Measurements from ENCODE around the gene TLX1. TPM values are rescaled to one million over a fixed set of nuclear protein-coding genes. Genes with fewer than 3 reads are reported as not detected.

TLX1 gene
- total RNA-seq, 1 donor from 2014 or later: not detected

GRCh38 chr10:101095550-101096213, 35.4 kb upstream of the TLX1 start:
- no peaks in the 10 kb centered on the region for H3K9me3 ChIP-seq
- H3K27ac ChIP-seq: no peak overlapping the region
- TF ChIP-seq CTCF (IDR thresholded peaks at IDR 0.05): peak; percentile 79
- ATAC-seq: peak; percentile 86
- no peaks in the 10 kb centered on the region for H3K36me3 ChIP-seq
- peak; percentile 80 for DNase-seq
- peaks cover 32% of the 10 kb centered on the region for H3K27me3 ChIP-seq
- no peak overlapping the region for H3K4me3 ChIP-seq
- H3K4me1 ChIP-seq: no peaks in the 10 kb centered on the region
- intact Hi-C loops (cut with DNase I): loop anchor here (10.0 kb wide), 1 partner anchor 49 kb away; no protein-coding TSS in a partner anchor

- Histone ChIP-seq H3K36me3 (no peaks in the 10 kb centered on the region), H3K27me3 (peaks cover 35% of the 10 kb centered on the region), H3K9me3 (no peaks in the 10 kb centered on the region), H3K4me1 (no peaks in the 10 kb centered on the region), H3K27ac (no peak overlapping the region), H3K4me3 (no peak overlapping the region)
- ATAC-seq (no peak), DNase-seq (no peak)
- intact Hi-C loops (cut with DNase I): loop anchor here (10.0 kb wide), 1 partner anchor 48 kb away; no protein-coding TSS in a partner anchor
- no peak for TF ChIP-seq CTCF (IDR thresholded peaks at IDR 0.05)
Measured at GRCh38 chr10:101096378-101096777, 34.7 kb upstream of the TLX1 start.

- no peak for ATAC-seq
- Histone ChIP-seq H3K36me3 (no peaks in the 10 kb centered on the region), H3K9me3 (no peaks in the 10 kb centered on the region), H3K4me3 (no peak overlapping the region), H3K4me1 (no peaks in the 10 kb centered on the region), H3K27ac (no peak overlapping the region), H3K27me3 (peaks cover 32% of the 10 kb centered on the region)
- intact Hi-C loops (cut with DNase I): loop anchor here (10.0 kb wide), 1 partner anchor 47 kb away; no protein-coding TSS in a partner anchor
- TF ChIP-seq CTCF (IDR thresholded peaks at IDR 0.05): no peak
- no peak for DNase-seq
Measured at GRCh38 chr10:101097881-101098280, 33.2 kb upstream of the TLX1 start.

GRCh38 chr10:101099901-101100300, 31.2 kb upstream of the TLX1 start:
- Histone ChIP-seq H3K27ac (no peak overlapping the region), H3K36me3 (no peaks in the 10 kb centered on the region), H3K27me3 (peaks cover 30% of the 10 kb centered on the region), H3K9me3 (no peaks in the 10 kb centered on the region), H3K4me3 (no peak overlapping the region), H3K4me1 (no peaks in the 10 kb centered on the region)
- no peak for TF ChIP-seq CTCF (IDR thresholded peaks at IDR 0.05)
- no peak for ATAC-seq
- intact Hi-C loops (cut with DNase I): loop anchor here (10.0 kb wide), 1 partner anchor 45 kb away; no protein-coding TSS in a partner anchor
- DNase-seq: no peak

- Histone ChIP-seq H3K27ac (no peak overlapping the region), H3K36me3 (no peaks in the 10 kb centered on the region), H3K9me3 (no peaks in the 10 kb centered on the region), H3K4me1 (no peaks in the 10 kb centered on the region), H3K27me3 (peaks cover 33% of the 10 kb centered on the region), H3K4me3 (no peak overlapping the region)
- no peak for ATAC-seq
- DNase-seq: no peak
- intact Hi-C loops (cut with DNase I): no loop called here
- no peak for TF ChIP-seq CTCF (IDR thresholded peaks at IDR 0.05)
Measured at GRCh38 chr10:101101372-101101881, 29.7 kb upstream of the TLX1 start.

Measured in upper lobe of right lung (tissue), 1 donor.